Measurements from ENCODE around the gene TKT. TPM values are rescaled to one million over a fixed set of nuclear protein-coding genes. Genes with fewer than 3 reads are reported as not detected.

The TKT gene
- total and polyA plus RNA-seq, 2 of the 8 experiments (the other 6 are each of a cell fraction or from before 2014, with no cell fraction given) = 418 to 986 TPM

- DNase-seq (ENCODE audit: low read depth in 1 of 2, low spot score in 2 of 2) (no peak), FAIRE-seq (peak; percentile 86)
- Histone ChIP-seq H3K14ac (ENCODE audit: insufficient read length) (no peak overlapping the region), H2BK15ac (ENCODE audit: low read length) (no peak overlapping the region), H4K5ac (ENCODE audit: insufficient read length, low read depth, low read length) (peak overlapping the region; percentile 16), H2BK120ac (replicated peaks; ENCODE audit: low read depth, low read length) (no peak overlapping the region), H3K79me1 (ENCODE audit: low read depth, low read length) (no peaks in the 10 kb centered on the region), H3K4ac (replicated peaks; ENCODE audit: insufficient read length, low read depth, low read length) (no peak overlapping the region), H4K91ac (replicated peaks; ENCODE audit: insufficient read length, low read length) (no peak overlapping the region), H3K4me2 (ENCODE audit: insufficient read depth in 1 of 2, low read depth in 2 of 2, low read length in 2 of 2) (peak overlapping the region; percentile 55 to 88), H3K18ac (ENCODE audit: extremely low read depth, low read length) (no peak overlapping the region; the same call in 1 of the 2 replicates), H3K23me2 (ENCODE audit: low read depth, low read length) (no peaks in the 10 kb centered on the region), H4K20me1 (replicated peaks in 1 of 2; ENCODE audit: control insufficient read depth in 1 of 2, insufficient read depth in 2 of 2, low read length in 2 of 2) (peaks cover 0 to 2% of the 10 kb centered on the region in 2 experiments), H3K4me1 (replicated peaks in 1 of 4; ENCODE audit: control insufficient read depth in 3 of 4, insufficient read depth in 4 of 4, low read length in 3 of 4) (peaks cover 9 to 21% (median 13%) of the 10 kb centered on the region in 4 experiments; a peak in 6 of 7 replicates), H3K56ac (replicated peaks; ENCODE audit: insufficient read length, low read depth, low read length) (no peak overlapping the region), H2BK5ac (ENCODE audit: low read depth, low read length) (peak overlapping the region; percentile 64; the same call in 1 of the 2 replicates), H2BK20ac (ENCODE audit: low read length) (no peak overlapping the region), H3K23ac (ENCODE audit: insufficient read length) (no peak overlapping the region), H3K79me2 (ENCODE audit: control insufficient read depth in 1 of 2, insufficient read depth in 2 of 2, low read length in 2 of 2) (no peaks in the 10 kb centered on the region), H3K27me3 (replicated peaks in 1 of 4; ENCODE audit: control insufficient read depth in 3 of 4, extremely low read depth in 1 of 4, insufficient read depth in 3 of 4, low read length in 3 of 4) (no peaks in the 10 kb centered on the region), H3K27ac (ENCODE audit: low read depth, low read length) (peak overlapping the region; percentile 38; the same call in 1 of the 2 replicates), H2AFZ (ENCODE audit: low read length) (no peak overlapping the region), H3K36me3 (ENCODE audit: control insufficient read depth in 2 of 4, insufficient read depth in 4 of 4, low read length in 3 of 4) (peaks cover 0 to 9% (median 1%) of the 10 kb centered on the region in 4 experiments; a peak in 2 of 8 replicates), H3K4me3 (ENCODE audit: extremely low read depth in 1 of 4, insufficient read depth in 2 of 4, low read depth in 3 of 4, low read length in 4 of 4) (peak overlapping the region in 3 of 4 experiments; percentile 12 to 42 (median 24); a peak in 5 of 8 replicates), H2BK12ac (ENCODE audit: low read depth, low read length) (no peak overlapping the region), H4K8ac (ENCODE audit: extremely low read depth, insufficient read depth, low read length) (no peak overlapping the region), H2AK5ac (ENCODE audit: low read depth, low read length) (no peak overlapping the region), H3K9me3 (ENCODE audit: insufficient read depth in 2 of 2, low read depth in 1 of 2, low read length in 1 of 2) (no peaks in the 10 kb centered on the region), H3K9ac (replicated peaks in 1 of 4; ENCODE audit: extremely low read depth in 1 of 4, low read depth in 3 of 4, low read length in 3 of 4) (no peak overlapping the region; a peak in 1 of 7 replicates)
- 8% methylated on average over 3 of the region's 4 CpGs; no CpG with 5 or more reads in 1 of the 2 experiments for whole genome bisulfite sequencing, 2 experiments (ENCODE audit: extremely low coverage in 1 of 2, insufficient coverage in 1 of 2, insufficient read length in 1 of 2, insufficient replicate concordance in 2 of 2, low coverage in 1 of 2, low lambda C conversion rate in 2 of 2, missing lambda C conversion rate in 1 of 2)
- CTCF ChIA-PET (ENCODE audit: partially characterized antibody) = interaction anchor here (1.0 to 4.6 kb wide), 3 partner anchors 12 to 84 kb away, joined by 3 to 27 read pairs (median 4); no protein-coding TSS in a partner anchor
- POLR2A ChIA-PET (ENCODE audit: partially characterized antibody) = interaction anchor here (0.7 to 5.6 kb wide), 9 partner anchors 11 to 67 kb away, joined by 3 to 36 read pairs (median 7); partner anchors contain the start of gene TKT
- TF ChIP-seq MAX (IDR thresholded peaks at IDR 0.05) = no peak
- TF ChIP-seq KDM1A (IDR thresholded peaks at IDR 0.05; ENCODE audit: borderline replicate concordance, low read length) = no peak
- TF ChIP-seq SUZ12 (IDR thresholded peaks at IDR 0.05; ENCODE audit: low read length) = no peak
- TF ChIP-seq SIRT6 (IDR thresholded peaks at IDR 0.05; ENCODE audit: low read length) = no peak
- no peak for TF ChIP-seq SRF (IDR thresholded peaks at IDR 0.05; ENCODE audit: low read depth, low read length)
- no peak for TF ChIP-seq CEBPB (IDR thresholded peaks at IDR 0.05; ENCODE audit: low read depth, low read length)
- no peak for TF ChIP-seq TEAD4 (IDR thresholded peaks at IDR 0.05; ENCODE audit: low read depth, low read length)
- TF ChIP-seq ASH2L (IDR thresholded peaks at IDR 0.05; ENCODE audit: low read length) = peak; percentile 18
- TF ChIP-seq JUN (IDR thresholded peaks at IDR 0.05; ENCODE audit: low read depth, low read length) = no peak
- no peak for TF ChIP-seq RAD21 (IDR thresholded peaks at IDR 0.05 in 1 of 2, conservative IDR thresholded peaks at IDR 0.05 in 1 of 2; ENCODE audit: low read depth in 2 of 2, low read length in 2 of 2)
- TF ChIP-seq MAFK (IDR thresholded peaks at IDR 0.05; ENCODE audit: low read depth, low read length) = 0 out of 2 replicates have a peak, but pooled peaks have one; percentile 24
- TF ChIP-seq TAF1 (IDR thresholded peaks at IDR 0.05; ENCODE audit: low read depth, low read length) = no peak
- TF ChIP-seq SIN3A (conservative IDR thresholded peaks at IDR 0.05 in 1 of 2, IDR thresholded peaks at IDR 0.05 in 1 of 2; ENCODE audit: low read depth in 1 of 2, low read length in 2 of 2) = peak in 1 of 2 experiments; percentile 7; a peak in 1 of 4 replicates
Observed at GRCh38 chr3:53287131-53287629, 31.4 kb upstream of the TKT start.

Measured in H1 (cell line).